EH (cell line): ENCODE measurements around the gene GPAT2.
"Not testable (repeated sequence)": the region's sequence is repeated elsewhere in the genome, so short reads cannot be mapped to it uniquely, and the experiment has no call there.

Source experiments
- DNase-seq: peaks from one replicate; pipeline ENCODE4 v3.0.0-alpha.2; 2015; ENCODE audit warnings: low read depth

GPAT2 gene

GRCh38 chr2:96022701-96023447 is 11.8 kb downstream of the GPAT2 start:
- DNase-seq = peak; percentile 82

DNA sequence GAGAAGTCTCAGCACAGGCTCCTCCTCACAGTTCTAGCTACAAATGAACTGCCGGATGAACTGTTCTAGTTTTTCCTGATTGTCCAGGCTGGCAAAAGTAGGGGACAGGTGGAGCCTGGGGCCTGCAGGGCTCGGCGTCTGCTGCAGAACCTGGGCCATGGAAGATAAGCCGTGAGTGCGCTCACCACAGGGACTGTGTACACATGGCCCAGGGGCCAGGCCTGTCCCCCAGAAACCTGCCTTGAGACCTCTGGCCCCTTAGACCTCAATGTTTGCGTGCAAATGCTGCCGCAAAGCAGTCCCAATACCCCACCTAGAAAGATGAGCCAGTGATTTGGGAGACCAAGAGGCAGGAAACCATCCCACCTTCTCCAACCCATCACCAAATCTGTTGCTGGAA is 12.6 kb downstream of the GPAT2 start:
- not testable (repeated sequence) for DNase-seq

DNA sequence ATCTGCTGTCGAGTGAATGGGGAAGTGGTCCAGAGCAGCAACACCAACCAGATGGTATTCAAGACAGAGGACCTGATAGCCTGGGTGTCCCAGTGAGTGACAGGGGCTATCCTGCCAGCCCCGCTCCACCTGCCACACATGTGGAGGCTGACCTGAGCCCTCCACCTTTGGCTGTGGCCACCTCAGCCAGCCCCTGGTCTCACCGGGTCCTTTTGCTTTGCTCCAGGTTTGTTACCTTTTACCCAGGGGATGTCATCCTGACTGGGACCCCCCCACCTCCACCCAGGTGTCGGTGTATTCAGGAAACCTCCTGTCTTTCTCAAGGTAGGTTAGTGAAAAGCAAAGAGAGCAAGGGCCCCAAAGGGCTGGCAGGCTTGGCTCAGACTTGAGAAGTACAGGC is 13.6 kb downstream of the GPAT2 start:
- not testable (repeated sequence) for DNase-seq

DNA sequence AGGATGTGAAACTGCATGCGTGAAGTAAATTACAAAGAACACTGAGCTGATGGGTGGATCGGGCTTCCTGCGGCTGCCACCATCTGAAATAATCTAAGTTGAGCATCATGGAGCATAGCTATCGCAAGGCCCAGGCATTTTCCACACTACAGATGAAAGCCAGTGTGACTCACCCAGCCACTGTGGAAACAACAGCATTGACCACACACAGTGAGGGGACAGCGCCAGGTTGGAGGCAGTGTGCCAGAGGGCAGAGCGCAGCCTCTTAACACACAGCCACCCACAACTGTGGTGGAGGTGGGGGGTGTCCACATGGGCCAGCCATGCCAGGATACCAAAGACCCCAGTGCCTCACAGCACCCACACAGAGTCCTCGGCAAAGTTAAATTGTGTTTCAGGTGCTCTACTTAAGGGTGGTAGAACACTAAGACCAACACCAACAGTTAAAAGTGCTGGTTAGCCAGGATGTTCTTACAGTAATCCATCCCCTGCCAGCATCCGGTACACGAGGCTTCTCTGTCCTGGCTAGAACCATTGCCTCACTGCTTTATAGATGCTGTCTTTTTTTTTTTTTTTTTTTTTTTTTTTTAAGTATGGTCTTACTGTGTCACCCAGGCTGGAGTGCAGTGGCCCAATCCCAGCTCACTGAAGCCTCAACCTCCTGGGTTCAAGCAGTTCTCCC is 14.7 kb downstream of the GPAT2 start:
- DNase-seq = not testable (repeated sequence)

- not testable (repeated sequence) for DNase-seq
Observed at GRCh38 chr2:96016321-96016720, 18.4 kb downstream of the GPAT2 start.

- not testable (repeated sequence) for DNase-seq
Observed at GRCh38 chr2:96012792-96013264, 21.9 kb downstream of the GPAT2 start.

- not testable (repeated sequence) for DNase-seq
Observed at GRCh38 chr2:96012086-96012791, 22.5 kb downstream of the GPAT2 start.

- DNase-seq = peak; percentile 27
Observed at GRCh38 chr2:96011129-96011455, 23.6 kb downstream of the GPAT2 start.

- peak; percentile 87 for DNase-seq
Observed at GRCh38 chr2:96010320-96011128, 24.2 kb downstream of the GPAT2 start.

DNA sequence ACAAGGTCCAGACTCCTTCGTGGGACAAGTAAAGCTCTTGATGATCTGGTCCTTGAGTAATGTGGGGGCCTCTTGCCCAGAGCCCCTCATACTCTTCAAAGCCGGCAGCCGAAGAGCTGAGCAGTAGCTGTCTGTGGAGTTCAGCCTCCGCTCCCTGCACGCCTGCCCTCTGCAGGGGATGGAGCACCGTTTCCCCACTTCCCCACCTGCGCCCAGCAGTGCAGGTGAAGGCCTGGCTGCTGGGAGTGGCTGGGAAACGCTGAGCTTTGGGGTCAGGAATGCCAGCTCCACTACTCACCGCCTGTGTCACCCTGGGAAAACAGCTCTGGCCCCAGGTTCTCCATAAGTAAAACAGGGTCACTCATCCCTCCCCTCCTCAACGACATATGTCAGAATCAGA is 24.9 kb downstream of the GPAT2 start:
- peak; percentile 3 for DNase-seq

DNA sequence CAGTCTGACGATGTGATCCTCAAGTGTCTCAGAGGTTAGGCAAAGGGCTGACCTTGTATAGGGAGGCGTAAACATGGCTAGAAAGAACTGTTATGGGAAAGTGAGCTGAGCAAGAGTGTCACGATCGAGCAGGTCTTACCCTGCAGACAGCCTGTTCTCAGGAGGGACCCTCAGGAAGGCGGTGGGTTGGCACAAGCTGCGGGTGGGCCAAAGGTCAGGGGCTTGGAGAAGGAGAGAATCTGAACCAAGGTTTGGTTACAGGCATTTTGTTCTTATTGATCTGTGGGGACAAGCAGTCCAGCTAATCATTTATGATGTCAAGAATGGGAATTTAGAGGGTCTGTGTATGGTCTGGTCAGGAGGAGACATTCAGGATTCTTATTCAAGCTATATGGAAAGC is 26.7 kb downstream of the GPAT2 start:
- DNase-seq = not testable (repeated sequence)

DNA sequence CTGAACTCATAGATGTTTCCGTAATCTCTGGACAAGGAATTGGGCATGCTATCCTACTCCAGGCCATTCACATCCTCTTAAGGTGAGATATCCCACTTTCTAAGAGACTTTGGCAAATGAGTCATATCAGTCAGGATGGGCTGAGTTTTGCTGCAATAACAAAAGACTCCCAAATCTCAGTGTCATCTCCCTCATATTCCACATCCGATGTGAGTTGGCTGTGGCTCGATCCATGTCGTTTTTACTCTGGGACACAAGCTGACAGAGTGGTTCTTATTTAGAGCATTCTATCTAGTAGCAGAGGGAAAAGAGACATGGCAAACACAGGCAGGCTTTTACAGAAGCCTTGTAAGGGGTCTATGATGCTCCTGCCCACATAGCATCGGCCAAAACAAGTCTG is 28.5 kb downstream of the GPAT2 start:
- DNase-seq = not testable (repeated sequence)

GRCh38 chr2:95992520-95993272 is 42.0 kb downstream of the GPAT2 start:
- peak; percentile 57 for DNase-seq

DNA sequence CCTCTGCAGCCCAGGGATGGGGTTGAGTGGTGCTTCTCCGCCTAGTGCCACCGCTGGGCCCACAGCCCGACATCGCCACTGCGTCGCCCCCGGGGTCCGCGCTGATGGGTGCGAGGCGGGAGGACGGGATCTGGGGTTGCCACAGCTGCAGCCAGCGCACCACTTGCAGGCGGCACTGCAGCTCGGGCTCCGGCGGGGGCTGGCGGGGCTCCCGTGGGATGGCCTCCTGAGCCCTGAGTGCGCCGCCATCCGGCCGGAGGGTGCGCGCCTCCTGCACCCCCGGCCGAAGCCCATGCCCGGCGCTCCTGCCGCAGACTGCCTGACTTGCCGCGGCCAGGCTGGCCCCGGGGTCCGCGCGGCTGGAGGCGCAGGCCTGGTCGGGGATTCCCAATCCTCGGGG is 42.6 kb downstream of the GPAT2 start:
- not testable (repeated sequence) for DNase-seq

GRCh38 chr2:95991351-95992094 is 43.2 kb downstream of the GPAT2 start, which contains the start of gene ANKRD36C:
Gene ANKRD36C, minus strand, starts transcription at chr2:95991824. Its CDS starts 116 bp downstream, at chr2:95991708.
- peak; percentile 54 for DNase-seq

DNA sequence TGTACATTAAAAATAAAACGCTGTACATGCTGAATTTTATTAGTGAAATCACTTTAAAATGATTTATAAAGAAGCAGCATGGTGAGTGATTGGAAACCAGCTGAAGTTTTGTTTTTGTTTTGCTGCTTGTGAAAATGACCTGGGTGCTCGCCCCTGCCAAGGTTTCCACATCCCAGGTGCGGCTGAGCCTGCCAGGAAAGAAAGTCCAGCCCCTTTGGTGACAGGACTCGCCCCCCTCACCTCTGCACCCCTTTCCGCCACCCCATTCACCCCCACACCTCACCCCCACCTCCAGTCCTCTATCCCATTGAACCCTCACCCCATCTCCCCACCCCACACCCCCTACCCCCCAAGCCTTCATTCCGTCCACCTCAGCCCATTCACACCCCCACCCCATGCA is 43.8 kb downstream of the GPAT2 start:
- DNase-seq = not testable (repeated sequence)
